PC-3 (cell line): Measurements from ENCODE around the gene VRTN. TPM values are rescaled to one million over a fixed set of nuclear protein-coding genes. Genes with fewer than 3 reads are reported as not detected.
"Not testable (repeated sequence)": the region's sequence is repeated elsewhere in the genome, so short reads cannot be mapped to it uniquely, and the experiment has no call there.

Source experiments
- ATAC-seq: fragments of 200-7000 bp; cut with Tn5 transposase; 2 replicates; pipeline ENCODE4 v1.9.1; 2020; ENCODE audit warnings: mild to moderate bottlenecking, moderate library complexity
- BruUV-seq: library from RNA; stranded (reverse); fragments of 400-500 nt; replicated peaks from 2 replicates; lab custom pipeline; 2021; lab: Mats Ljungman, UMichigan
- CTCF ChIA-PET: fragments of 300-600 bp; sonication (Branson Sonifier 250); formaldehyde crosslinking; loops from one replicate; lab custom pipeline; 2022; ENCODE audit warnings: antibody characterized with exemption; lab: Charles Lee
- POLR2A ChIA-PET: fragments of 300-600 bp; sonication (Branson Sonifier 250); formaldehyde crosslinking; loops from one replicate; lab custom pipeline; 2022; ENCODE audit warnings: antibody characterized with exemption; ENCODE audit not compliant: unreplicated experiment; lab: Charles Lee
- DNase-seq: peaks from one replicate; pipeline ENCODE4 v3.0.0-alpha.2; 2015
- H2AFZ ChIP-seq: fragments of 300-600 bp; sonication (generic); 2 replicates; pipeline ENCODE4 v1.6.0; 2016; ENCODE audit warnings: antibody characterized with exemption, low read length
- H3F3A ChIP-seq: fragments of 300-600 bp; sonication (generic); one replicate; pipeline ENCODE4 v1.6.0; 2017; ENCODE audit warnings: antibody characterized with exemption, low read length, control low read depth, mild to moderate bottlenecking; ENCODE audit not compliant: unreplicated experiment
- H3K27ac ChIP-seq: fragments of 300-600 bp; sonication (generic); 2 replicates; pipeline ENCODE4 v1.5.1; 2016; ENCODE audit warnings: mild to moderate bottlenecking, low read length
- H3K27me3 ChIP-seq: fragments of 300-600 bp; sonication (generic); 2 replicates; pipeline ENCODE4 v1.6.1; 2016; ENCODE audit warnings: low read length, mixed read lengths
- H3K36me3 ChIP-seq: fragments of 300-600 bp; sonication (generic); 2 replicates; pipeline ENCODE4 v1.6.1; 2016; ENCODE audit warnings: low read depth, mixed run types, low read length, mixed read lengths
- H3K4me1 ChIP-seq: fragments of 300-600 bp; sonication (generic); 2 replicates; pipeline ENCODE4 v1.5.1; 2016; ENCODE audit warnings: low read length; ENCODE audit not compliant: insufficient read depth
- H3K4me2 ChIP-seq: fragments of 300-600 bp; sonication (generic); 2 replicates; pipeline ENCODE4 v1.6.0; 2016; ENCODE audit warnings: low read length
- H3K4me3 ChIP-seq: fragments of 300-600 bp; sonication (generic); 2 replicates; pipeline ENCODE4 v1.5.1; 2016; ENCODE audit warnings: mild to moderate bottlenecking, low read length, mixed read lengths
- H3K79me2 ChIP-seq: fragments of 300-600 bp; sonication (generic); 2 replicates; pipeline ENCODE4 v1.6.1; 2017; ENCODE audit warnings: low read length, mixed read lengths
- H3K9ac ChIP-seq: fragments of 300-600 bp; sonication (generic); 2 replicates; pipeline ENCODE4 v1.6.0; 2016; ENCODE audit warnings: mild to moderate bottlenecking, low read length
- H3K9me2 ChIP-seq: fragments of 300-600 bp; sonication (generic); replicated peaks from 2 replicates; pipeline ENCODE4 v1.6.1; 2016; ENCODE audit warnings: mixed run types, low read length, mixed read lengths
- H3K9me3 ChIP-seq: fragments of 300-600 bp; sonication (generic); 2 replicates; pipeline ENCODE4 v1.6.1; 2016; ENCODE audit warnings: low read length, mixed read lengths
- H4K20me1 ChIP-seq: fragments of 300-600 bp; sonication (generic); 2 replicates; pipeline ENCODE4 v1.6.1; 2016; ENCODE audit warnings: low read length, mixed read lengths
- EZH2 ChIP-seq: fragments of 300-600 bp; sonication (generic); IDR thresholded peaks from one replicate; pipeline ENCODE4 v1.6.1; 2017; ENCODE audit warnings: antibody characterized with exemption, mild to moderate bottlenecking, low read length; ENCODE audit not compliant: unreplicated experiment
- EZH2phosphoT487 ChIP-seq: fragments of 300-600 bp; sonication (generic); IDR thresholded peaks from 2 replicates; pipeline ENCODE4 v1.6.1; 2018; ENCODE audit warnings: mild to moderate bottlenecking, antibody characterized with exemption, low read length, borderline replicate concordance
- intact Hi-C: fragments of 100-400 bp; cut with micrococcal nuclease; formaldehyde crosslinking; loops from 2 replicates; pipeline ENCODE4 v1.9.0; 2023
- total RNA-seq: library from RNA; depleted of rRNA; stranded (reverse); fragments of >200 nt; gene quantifications from 2 replicates; pipeline ENCODE4 v1.2.3, GENCODE V29; 2014
- TF ChIP-seq, protein P1 (sequence below): fragments of 300-600 bp; sonication (generic); conservative IDR thresholded peaks from 2 replicates; pipeline ENCODE4 v1.5.1; 2017; ENCODE audit warnings: antibody characterized with exemption, low read depth, mild to moderate bottlenecking, low read length

The VRTN gene
- total RNA-seq, 1 experiment from 2014 or later, result not detected

GRCh38 chr14:74382231-74382630 lies 34.0 kb downstream of the VRTN start:
- H3K9me3 ChIP-seq, result no peaks in the 10 kb centered on the region
- ChIA-PET POLR2A (interaction anchor here (0.6 kb wide), 1 partner anchor 12 kb away, joined by 5 read pairs; no protein-coding TSS in a partner anchor), CTCF (interaction anchor here (0.6 kb wide), 1 partner anchor 97 kb away, joined by 7 read pairs; no protein-coding TSS in a partner anchor)
- DNase-seq (no peak), ATAC-seq (no peak)
- H4K20me1 ChIP-seq, result no peaks in the 10 kb centered on the region
- no peak overlapping the region for H2AFZ ChIP-seq
- no peak overlapping the region for H3K4me3 ChIP-seq
- H3K4me1 ChIP-seq, result peaks cover 12% of the 10 kb centered on the region
- H3K36me3 ChIP-seq, result no peaks in the 10 kb centered on the region
- H3K27me3 ChIP-seq, result peaks cover 14% of the 10 kb centered on the region
- H3F3A ChIP-seq, result no peaks in the 10 kb centered on the region
- H3K27ac ChIP-seq, result no peak overlapping the region
- no peaks in the 10 kb centered on the region for H3K79me2 ChIP-seq
- intact Hi-C loops, result no loop called here
- H3K9me2 ChIP-seq, result no peaks in the 10 kb centered on the region
- BruUV-seq, result no TSS peak
- TF ChIP-seq EZH2phosphoT487 (no peak), EZH2 (no peak)
- TF ChIP-seq, protein P1, sequence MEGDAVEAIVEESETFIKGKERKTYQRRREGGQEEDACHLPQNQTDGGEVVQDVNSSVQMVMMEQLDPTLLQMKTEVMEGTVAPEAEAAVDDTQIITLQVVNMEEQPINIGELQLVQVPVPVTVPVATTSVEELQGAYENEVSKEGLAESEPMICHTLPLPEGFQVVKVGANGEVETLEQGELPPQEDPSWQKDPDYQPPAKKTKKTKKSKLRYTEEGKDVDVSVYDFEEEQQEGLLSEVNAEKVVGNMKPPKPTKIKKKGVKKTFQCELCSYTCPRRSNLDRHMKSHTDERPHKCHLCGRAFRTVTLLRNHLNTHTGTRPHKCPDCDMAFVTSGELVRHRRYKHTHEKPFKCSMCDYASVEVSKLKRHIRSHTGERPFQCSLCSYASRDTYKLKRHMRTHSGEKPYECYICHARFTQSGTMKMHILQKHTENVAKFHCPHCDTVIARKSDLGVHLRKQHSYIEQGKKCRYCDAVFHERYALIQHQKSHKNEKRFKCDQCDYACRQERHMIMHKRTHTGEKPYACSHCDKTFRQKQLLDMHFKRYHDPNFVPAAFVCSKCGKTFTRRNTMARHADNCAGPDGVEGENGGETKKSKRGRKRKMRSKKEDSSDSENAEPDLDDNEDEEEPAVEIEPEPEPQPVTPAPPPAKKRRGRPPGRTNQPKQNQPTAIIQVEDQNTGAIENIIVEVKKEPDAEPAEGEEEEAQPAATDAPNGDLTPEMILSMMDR, result no peak
- no peak overlapping the region for H3K4me2 ChIP-seq
- no peak overlapping the region for H3K9ac ChIP-seq

- H3K4me1 ChIP-seq, result no peaks in the 10 kb centered on the region
- H3K4me2 ChIP-seq, result no peak overlapping the region
- H3F3A ChIP-seq, result no peaks in the 10 kb centered on the region
- H3K36me3 ChIP-seq, result no peaks in the 10 kb centered on the region
- H3K27me3 ChIP-seq, result peaks cover 44% of the 10 kb centered on the region
- BruUV-seq, result no TSS peak
- intact Hi-C loops, result no loop called here
- no peaks in the 10 kb centered on the region for H3K9me3 ChIP-seq
- TF ChIP-seq EZH2phosphoT487, result no peak
- TF ChIP-seq EZH2, result no peak
- TF ChIP-seq, protein P1, result no peak
- CTCF ChIA-PET, result no interaction called here
- no peak overlapping the region for H2AFZ ChIP-seq
- H4K20me1 ChIP-seq, result no peaks in the 10 kb centered on the region
- no peak overlapping the region for H3K27ac ChIP-seq
- H3K79me2 ChIP-seq, result no peaks in the 10 kb centered on the region
- ATAC-seq, result no peak
- H3K9me2 ChIP-seq, result no peaks in the 10 kb centered on the region
- no peak for DNase-seq
- POLR2A ChIA-PET, result no interaction called here
- no peak overlapping the region for H3K4me3 ChIP-seq
- H3K9ac ChIP-seq, result no peak overlapping the region
Observed at GRCh38 chr14:74389980-74390379, 41.7 kb downstream of the VRTN start.

DNA sequence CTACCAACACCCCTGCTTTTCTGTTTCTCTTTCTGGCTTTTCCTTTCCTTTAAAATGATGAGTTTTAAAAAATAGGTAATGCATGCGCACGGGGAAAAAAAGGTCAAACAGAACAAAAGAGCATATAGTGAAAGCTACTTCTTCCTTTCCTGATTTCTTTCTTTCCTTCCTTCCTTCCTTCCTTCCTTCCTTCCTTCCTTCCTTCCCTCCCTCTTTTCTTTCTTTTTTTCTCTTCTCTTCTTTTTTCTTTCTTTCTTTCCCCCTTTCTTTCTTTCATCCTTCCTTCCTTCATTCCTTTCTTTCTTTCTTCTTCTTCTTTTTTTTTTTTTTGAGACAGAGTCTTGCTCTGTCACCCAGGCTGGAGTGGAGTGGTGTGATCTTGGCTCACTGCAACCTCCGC lies 42.2 kb downstream of the VRTN start:
- BruUV-seq, H3K4me3 ChIP-seq, H3K27ac ChIP-seq, H3F3A ChIP-seq, H2AFZ ChIP-seq, intact Hi-C loops, POLR2A ChIA-PET, H3K9me3 ChIP-seq, CTCF ChIA-PET, H3K36me3 ChIP-seq, ATAC-seq, DNase-seq, H3K4me2 ChIP-seq, H3K79me2 ChIP-seq, H3K9me2 ChIP-seq, H3K4me1 ChIP-seq, H3K9ac ChIP-seq, H4K20me1 ChIP-seq: not testable (repeated sequence)
- peaks cover 44% of the 10 kb centered on the region for H3K27me3 ChIP-seq
